ENCODE results near the gene ELMOD2. TPM values are rescaled to one million over a fixed set of nuclear protein-coding genes. Genes with fewer than 3 reads are reported as not detected.

ELMOD2 gene
- 27.8 and 34.5 TPM in 2 replicates for total RNA-seq

GRCh38 chr4:140523857-140524742, at the start of gene ELMOD2:
Gene ELMOD2 (plus strand): TSS chr4:140524168. CDS start chr4:140525429, 1,261 bp downstream.

GRCh38 chr4:140497747-140498636, 26.0 kb upstream of the ELMOD2 start, which contains the start of gene MGAT4D:
Gene MGAT4D (minus strand): TSS chr4:140498293. CDS start chr4:140498222, 71 bp downstream.

DNA sequence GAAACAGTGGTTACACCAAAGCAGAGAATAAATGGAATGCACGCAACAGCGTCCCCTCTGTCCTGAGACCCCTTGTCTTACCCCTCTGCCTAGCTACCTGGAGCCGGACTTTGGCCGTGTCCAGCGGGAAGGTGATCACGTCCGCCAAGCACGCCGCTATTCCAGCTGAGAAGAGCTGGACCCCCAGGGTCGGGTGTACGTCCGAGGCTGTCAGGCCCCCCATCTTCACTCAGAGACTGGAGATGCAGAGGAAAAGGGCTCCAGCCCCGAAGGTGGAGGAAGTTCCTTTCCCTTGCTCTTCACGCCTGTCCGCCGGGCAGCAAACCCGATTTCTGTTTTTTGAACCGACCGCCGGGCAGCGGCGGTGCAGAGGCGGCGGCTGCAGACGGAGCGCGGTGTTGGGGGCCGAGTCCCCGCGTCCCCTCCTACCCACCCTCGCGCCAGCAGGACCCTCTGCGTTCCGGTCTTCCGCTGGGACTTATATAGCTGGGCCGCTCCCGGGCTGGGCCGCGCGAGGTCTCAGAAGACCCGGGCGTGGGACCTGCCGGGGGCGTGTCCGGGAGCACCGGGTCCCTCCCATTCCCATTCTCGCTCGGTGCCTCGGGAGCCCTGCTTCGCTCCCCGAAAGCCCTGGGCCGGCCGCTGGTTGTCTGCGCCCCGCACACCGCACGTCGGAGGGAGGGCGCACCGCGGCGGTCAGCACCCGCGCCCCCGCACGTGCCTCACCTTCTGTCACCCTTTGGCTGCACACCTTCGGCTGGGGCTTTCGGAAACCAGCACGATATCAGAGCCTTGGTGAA, 44.7 kb downstream of the ELMOD2 start, which contains the start of gene UCP1:
UCP1 (minus strand) TSS at position 455 of the 800 bp plus-strand sequence; CDS start at position 223, 232 bp downstream.

Other genes with a start within 250 kb of the ELMOD2 start
- 58.3 and 59.3 TPM in 2 replicates for gene SCOC, start 150.5 kb upstream of the ELMOD2 start, total RNA-seq
- gene CLGN, start 96.5 kb upstream of the ELMOD2 start, total RNA-seq = not detected in 2 replicates
- not detected in 2 replicates for gene MGAT4D, start 25.9 kb upstream of the ELMOD2 start, total RNA-seq
- gene UCP1, start 44.8 kb downstream of the ELMOD2 start, total RNA-seq = not detected in 2 replicates
- 20.9 and 23.7 TPM in 2 replicates for gene TBC1D9, start 232.2 kb downstream of the ELMOD2 start, total RNA-seq